Measurements from ENCODE around the gene AP3M1. TPM values are rescaled to one million over a fixed set of nuclear protein-coding genes. Genes with fewer than 3 reads are reported as not detected.

Gene AP3M1
- total RNA-seq: 10 to 100 TPM; 37.5 to 40.5 TPM
- 10 to 100 TPM; 45.7 to 56.4 (median 54.2) TPM for polyA plus RNA-seq (ENCODE audit: insufficient read length in 6 of 6)
- long read RNA-seq, donor 1, full-length matches to known transcripts: 11 of 58 reads
- long read RNA-seq, donor 1, partial matches to known transcripts: 41 of 58 reads
- long read RNA-seq, donor 1, other reads (novel, unspliced or antisense): 6 of 58 reads
- long read RNA-seq, donor 2, full-length matches to known transcripts: 11 of 11 reads
- long read RNA-seq, donor 2, partial matches to known transcripts: 0 of 11 reads
- long read RNA-seq, donor 2, other reads (novel, unspliced or antisense): 0 of 11 reads
- long read RNA-seq, donor 3, full-length matches to known transcripts: 12 of 12 reads
- long read RNA-seq, donor 3, partial matches to known transcripts: 0 of 12 reads
- long read RNA-seq, donor 3, other reads (novel, unspliced or antisense): 0 of 12 reads
- long read RNA-seq, donor 4, partial matches to known transcripts: 0 of 2 reads
- long read RNA-seq, donor 4, other reads (novel, unspliced or antisense): 1 of 2 reads
- long read RNA-seq, donor 5, full-length matches to known transcripts: 8 of 8 reads
- long read RNA-seq, donor 5, partial matches to known transcripts: 0 of 8 reads
- long read RNA-seq, donor 5, other reads (novel, unspliced or antisense): 0 of 8 reads
- long read RNA-seq, donor 6, full-length matches to known transcripts: 9 of 9 reads
- long read RNA-seq, donor 6, partial matches to known transcripts: 0 of 9 reads
- long read RNA-seq, donor 6, other reads (novel, unspliced or antisense): 0 of 9 reads
- long read RNA-seq, donor 7, full-length matches to known transcripts: 3 of 3 reads
- long read RNA-seq, donor 7, partial matches to known transcripts: 0 of 3 reads
- long read RNA-seq, donor 7, other reads (novel, unspliced or antisense): 0 of 3 reads
- long read RNA-seq, donor 8, full-length matches to known transcripts: 11 of 11 reads
- long read RNA-seq, donor 8, partial matches to known transcripts: 0 of 11 reads
- long read RNA-seq, donor 8, other reads (novel, unspliced or antisense): 0 of 11 reads
- long read RNA-seq, donor 9: 0 reads
- long read RNA-seq, donor 10, partial matches to known transcripts: 0 of 2 reads
- long read RNA-seq, donor 10, other reads (novel, unspliced or antisense): 1 of 2 reads
- long read RNA-seq, donor 11, full-length matches to known transcripts: 10 of 10 reads
- long read RNA-seq, donor 11, partial matches to known transcripts: 0 of 10 reads
- long read RNA-seq, donor 11, other reads (novel, unspliced or antisense): 0 of 10 reads
- long read RNA-seq, donor 12, full-length matches to known transcripts: 12 of 12 reads
- long read RNA-seq, donor 12, partial matches to known transcripts: 0 of 12 reads
- long read RNA-seq, donor 12, other reads (novel, unspliced or antisense): 0 of 12 reads

GRCh38 chr10:74150204-74150989, at the start of gene AP3M1:
AP3M1 (minus strand) TSS chr10:74150828; CDS start chr10:74138379, 12,449 bp downstream.
- ATAC-seq: peak; percentile 77
- Histone ChIP-seq H3K27ac (peak within 1 kb of the TSS; percentile 89), H3K4me1 (peaks cover 21 to 49% of the 10 kb centered on the region in 2 donors), H3K4me3 (peak within 1 kb of the TSS; percentile 69 to 90), H3K36me3 (peaks cover 0 to 8% of the 10 kb centered on the region in 2 donors), H3K27me3 (no peaks in the 10 kb centered on the region), H3K9me3 (no peaks in the 10 kb centered on the region)
- no peak for TF ChIP-seq CTCF (IDR thresholded peaks at IDR 0.05)
- peak in 3 of 4 donors; percentile 89 to 99 (median 93) for DNase-seq
- intact Hi-C loops (cut with DNase I): no loop called here

- DNase-seq (no peak), ATAC-seq (no peak)
- no peak overlapping the region for H3K27ac ChIP-seq
- no peak overlapping the region for H3K4me3 ChIP-seq
- H3K27me3 ChIP-seq: no peaks in the 10 kb centered on the region
- intact Hi-C loops (cut with DNase I): no loop called here
- H3K36me3 ChIP-seq: peaks cover 0 to 6% of the 10 kb centered on the region in 2 donors
- TF ChIP-seq CTCF (IDR thresholded peaks at IDR 0.05): no peak
- no peaks in the 10 kb centered on the region for H3K4me1 ChIP-seq
- H3K9me3 ChIP-seq: no peaks in the 10 kb centered on the region
These were observed 48.7 kb upstream of the AP3M1 start for GRCh38 chr10:74199315-74199714.

- intact Hi-C loops (cut with DNase I): no loop called here
- DNase-seq (no peak), ATAC-seq (no peak)
- Histone ChIP-seq H3K4me1 (peaks cover 11 to 20% of the 10 kb centered on the region in 2 donors), H3K9me3 (no peaks in the 10 kb centered on the region), H3K4me3 (no peak overlapping the region), H3K27ac (no peak overlapping the region), H3K36me3 (no peaks in the 10 kb centered on the region), H3K27me3 (no peaks in the 10 kb centered on the region)
- TF ChIP-seq CTCF (IDR thresholded peaks at IDR 0.05): no peak
These were observed 44.4 kb upstream of the AP3M1 start for GRCh38 chr10:74194999-74195398.

GRCh38 chr10:74194545-74194944, 43.9 kb upstream of the AP3M1 start:
- intact Hi-C loops (cut with DNase I): no loop called here
- Histone ChIP-seq H3K36me3 (no peaks in the 10 kb centered on the region), H3K4me3 (no peak overlapping the region), H3K27me3 (no peaks in the 10 kb centered on the region), H3K9me3 (no peaks in the 10 kb centered on the region), H3K4me1 (peaks cover 11 to 25% of the 10 kb centered on the region in 2 donors), H3K27ac (no peak overlapping the region)
- no peak for TF ChIP-seq CTCF (IDR thresholded peaks at IDR 0.05)
- ATAC-seq: no peak
- no peak for DNase-seq
